Heart left ventricle (tissue), 13 donors: ENCODE data around the gene SMIM21.

Experiments used
- CTCF ChIP-seq, 12 donors: fragments of 200-600 bp; sonication (generic) in 4 of 12; IDR thresholded peaks; one replicate each; pipeline versions ENCODE4 v1.5.0 to v1.8.0; 2018 to 2022; ENCODE audit warnings: antibody characterized with exemption in 12 of 12, mild to moderate bottlenecking in 5 of 12
- POLR2A ChIP-seq, 2 donors: fragments of 450-650 bp; IDR thresholded peaks; one replicate each; pipeline ENCODE4 v1.6.1; 2017; ENCODE audit warnings: antibody characterized with exemption in 2 of 2, mild to moderate bottlenecking in 2 of 2, moderate library complexity in 2 of 2
- donor health status: ischemic (EF 13 %, LVEDD 7.1; RV severe dilation, severe dysfunction).
- donor health status: DM: no; HTN: yes; CAD: no.
- donor health status: DM: no; HTN: no; CAD: no.
- donor health status: ischemic (EF 25% LVEDD 6.9; RV normal size, moderate dysfunction).
- donor health status: ischemic (EF 25% LVEDD 5.7; RV mildly dilated, moderate dysfunction).
- donor health status: ischemic (EF 35%, LVEDD 5.7; RV mildly dilated, moderate dysfunction).
- donor health status: nonischemic (EF 11% LVEDD 7.7; RV severe dilation, severe dysfunction).
- donor health status: DM: yes; HTN: yes; CAD: no.
- donor health status: PGD.
- donor health status: ischemic (EF 29% LVEDD 5.4; RV normal size, mild dysfunction).
- donor health status: nonischemic (EF 23%, LVEDD 6.1; RV moderate dilation, normal function).

- TF ChIP-seq CTCF (IDR thresholded peaks at IDR 0.05) (peak in 5 of 12 donors; percentile 6 to 28 (median 11)), POLR2A (IDR thresholded peaks at IDR 0.05) (no peak)
Observed at GRCh38 chr18:75365837-75366236, 61.7 kb downstream of the SMIM21 start.
